Thoracic aorta (tissue), 2 donors: ENCODE results near the gene CATSPER3. TPM values are rescaled to one million over a fixed set of nuclear protein-coding genes. Genes with fewer than 3 reads are reported as not detected.

Source experiments
- ATAC-seq: fragments of 150-250 bp; one replicate; pipeline ENCODE4 v1.8.0; 2017; ENCODE audit warnings: low read depth; ENCODE audit not compliant: insufficient number of reproducible peaks, low FRiP score
- DNase-seq: peaks from one replicate; pipeline ENCODE4 v3.0.0-alpha.2; 2020; ENCODE audit warnings: low spot score
- H3K27ac ChIP-seq, 2 donors: fragments of 200-600 bp; sonication (generic); 1 replicate in 1 of 2; 2 replicates in 1 of 2; pipeline ENCODE4 v1.5.1; 2016; ENCODE audit warnings: mild to moderate bottlenecking in 2 of 2, moderate library complexity in 2 of 2
- H3K27me3 ChIP-seq: fragments of 200-600 bp; sonication (generic); replicated peaks from 2 replicates; pipeline ENCODE4 v1.6.0; 2016; ENCODE audit warnings: mild to moderate bottlenecking; ENCODE audit not compliant: insufficient read depth
- H3K36me3 ChIP-seq: fragments of 200-600 bp; sonication (generic); one replicate; pipeline ENCODE4 v1.5.1; 2016
- H3K4me1 ChIP-seq, 2 donors: fragments of 200-600 bp; sonication (generic); 1 replicate in 1 of 2; 2 replicates in 1 of 2; pipeline versions ENCODE4 v1.5.1 to v1.6.0; 2016; ENCODE audit warnings: low read depth in 2 of 2, mild to moderate bottlenecking in 1 of 2; ENCODE audit not compliant: control insufficient read depth in 1 of 2
- H3K4me3 ChIP-seq: fragments of 200-600 bp; sonication (generic); 2 replicates; pipeline ENCODE4 v1.5.1; 2016; ENCODE audit warnings: mild to moderate bottlenecking
- H3K9me3 ChIP-seq: fragments of 200-600 bp; sonication (generic); 2 replicates; pipeline ENCODE4 v1.5.1; 2016
- CTCF ChIP-seq: fragments of 200-600 bp; sonication (generic); IDR thresholded peaks from one replicate; pipeline ENCODE4 v1.5.1; 2019; ENCODE audit warnings: antibody characterized with exemption
- total RNA-seq, 2 donors: library from RNA; depleted of rRNA; stranded (reverse); fragments of >200 nt; gene quantifications; one replicate each; pipeline versions ENCODE4 v1.1.0 to v1.2.3, GENCODE V29; 2016

The CATSPER3 gene
- total RNA-seq, 2 donors from 2014 or later, result not detected

GRCh38 chr5:134944630-134945029, 23.1 kb upstream of the CATSPER3 start:
- Histone ChIP-seq H3K36me3 (peaks cover 3% of the 10 kb centered on the region), H3K27me3 (no peaks in the 10 kb centered on the region), H3K4me3 (no peak overlapping the region), H3K9me3 (no peaks in the 10 kb centered on the region), H3K27ac (no peak overlapping the region), H3K4me1 (no peaks in the 10 kb centered on the region)
- no peak for TF ChIP-seq CTCF
- DNase-seq (no peak), ATAC-seq (no peak)

- no peaks in the 10 kb centered on the region for H3K4me1 ChIP-seq
- H3K4me3 ChIP-seq, result no peak overlapping the region
- H3K27me3 ChIP-seq, result no peaks in the 10 kb centered on the region
- no peaks in the 10 kb centered on the region for H3K9me3 ChIP-seq
- H3K27ac ChIP-seq, result no peak overlapping the region
- ATAC-seq (no peak), DNase-seq (no peak)
- TF ChIP-seq CTCF, result no peak
- H3K36me3 ChIP-seq, result peaks cover 3% of the 10 kb centered on the region
Observed at GRCh38 chr5:134945041-134945440, 22.7 kb upstream of the CATSPER3 start.

GRCh38 chr5:134948911-134949310, 18.8 kb upstream of the CATSPER3 start:
- DNase-seq, result no peak

GRCh38 chr5:134949316-134949715, 18.4 kb upstream of the CATSPER3 start:
- Histone ChIP-seq H3K4me3 (no peak overlapping the region), H3K4me1 (no peaks in the 10 kb centered on the region), H3K9me3 (peaks cover 4% of the 10 kb centered on the region), H3K27ac (no peak overlapping the region), H3K36me3 (no peaks in the 10 kb centered on the region), H3K27me3 (no peaks in the 10 kb centered on the region)
- no peak for DNase-seq
- no peak for TF ChIP-seq CTCF
- ATAC-seq, result no peak

More at GRCh38 chr5:134948911-134949310, 18.8 kb upstream of the CATSPER3 start:
- Histone ChIP-seq H3K9me3 (peaks cover under 1% of the 10 kb centered on the region), H3K4me1 (no peaks in the 10 kb centered on the region), H3K4me3 (no peak overlapping the region), H3K27me3 (no peaks in the 10 kb centered on the region), H3K27ac (no peak overlapping the region), H3K36me3 (no peaks in the 10 kb centered on the region)
- no peak for ATAC-seq
- TF ChIP-seq CTCF, result no peak

GRCh38 chr5:134957920-134958608, 9.6 kb upstream of the CATSPER3 start:
- no peaks in the 10 kb centered on the region for H3K4me1 ChIP-seq
- H3K27me3 ChIP-seq, result no peaks in the 10 kb centered on the region
- ATAC-seq, result no peak
- H3K4me3 ChIP-seq, result no peak overlapping the region
- H3K9me3 ChIP-seq, result peaks cover 9% of the 10 kb centered on the region
- no peak for TF ChIP-seq CTCF
- DNase-seq, result no peak
- peaks cover 7% of the 10 kb centered on the region for H3K36me3 ChIP-seq
- H3K27ac ChIP-seq, result no peak overlapping the region
